GM23248 (cell line): ENCODE results near the gene TMEM183A.

Source experiments
- EZH2 ChIP-seq: fragments of 200-600 bp; sonication (generic); IDR thresholded peaks from 2 replicates; pipeline ENCODE4 v1.6.1; 2018; ENCODE audit warnings: antibody characterized with exemption, mild to moderate bottlenecking; ENCODE audit not compliant: insufficient read depth, poor library complexity, severe bottlenecking
- EZH2phosphoT487 ChIP-seq: fragments of 200-600 bp; sonication (generic); IDR thresholded peaks from 2 replicates; pipeline ENCODE4 v1.6.1; 2018; ENCODE audit warnings: antibody characterized with exemption, moderate library complexity, mild to moderate bottlenecking, low read depth; ENCODE audit not compliant: insufficient read depth

DNA sequence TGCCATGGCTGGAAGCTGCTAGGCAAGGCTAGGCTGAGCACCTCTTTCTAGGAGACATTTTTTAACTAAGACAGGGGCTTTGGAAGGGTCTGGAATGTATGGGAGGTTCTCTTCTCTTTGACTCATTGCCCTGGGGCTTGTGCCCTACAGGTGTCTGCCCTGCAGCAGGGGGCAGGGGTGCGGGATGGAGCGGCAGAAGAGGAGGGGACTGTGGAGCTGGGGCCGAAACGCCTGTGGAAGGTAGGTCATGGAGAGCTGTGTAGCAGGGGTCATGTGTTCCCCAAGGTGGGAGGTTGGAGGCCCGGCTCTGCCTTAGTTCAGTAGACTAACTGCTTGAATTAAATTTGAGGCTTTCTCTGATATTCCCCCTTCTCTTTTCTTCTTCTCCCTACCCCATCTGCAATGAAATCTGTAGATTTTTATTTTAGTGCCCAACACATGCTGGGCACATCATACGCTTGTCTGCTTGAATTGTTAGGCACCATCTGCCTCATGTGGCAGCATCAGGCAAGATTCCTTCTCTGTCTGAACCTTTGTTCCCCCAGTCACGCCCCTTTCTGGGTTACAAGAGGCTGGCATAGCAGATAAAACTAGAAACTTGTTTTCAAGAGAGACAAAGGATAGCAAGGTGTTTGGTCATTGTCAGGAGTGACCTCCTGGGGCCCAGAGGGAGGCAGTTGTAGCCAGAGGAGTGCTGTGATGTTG is 37.5 kb downstream of the TMEM183A start:
- TF ChIP-seq EZH2 (no peak), EZH2phosphoT487 (no peak)
